ENCODE results near the gene NRIP3.

NRIP3 gene

GRCh38 chr11:9041747-9042146 lies 37.9 kb upstream of the NRIP3 start:
- TF ChIP-seq CTCF (conservative IDR thresholded peaks at IDR 0.05; ENCODE audit: control insufficient read depth, insufficient read depth, low read depth, low read length) = no peak
- no peak for DNase-seq (ENCODE audit: low read depth)

GRCh38 chr11:9040410-9040809 lies 36.6 kb upstream of the NRIP3 start:
- DNase-seq (ENCODE audit: low read depth) = no peak
- no peak for TF ChIP-seq CTCF (conservative IDR thresholded peaks at IDR 0.05; ENCODE audit: control insufficient read depth, insufficient read depth, low read depth, low read length)
- H3K4me3 ChIP-seq (ENCODE audit: control insufficient read depth, low read depth, low read length) = no peak overlapping the region

More at GRCh38 chr11:9041747-9042146, 37.9 kb upstream of the NRIP3 start:
- no peak overlapping the region for H3K4me3 ChIP-seq (ENCODE audit: control insufficient read depth, low read depth, low read length)

GRCh38 chr11:9039863-9040262 lies 36.1 kb upstream of the NRIP3 start:
- no peak for DNase-seq (ENCODE audit: low read depth)
- no peak for TF ChIP-seq CTCF (conservative IDR thresholded peaks at IDR 0.05; ENCODE audit: control insufficient read depth, insufficient read depth, low read depth, low read length)
- H3K4me3 ChIP-seq (ENCODE audit: control insufficient read depth, low read depth, low read length) = no peak overlapping the region

DNA sequence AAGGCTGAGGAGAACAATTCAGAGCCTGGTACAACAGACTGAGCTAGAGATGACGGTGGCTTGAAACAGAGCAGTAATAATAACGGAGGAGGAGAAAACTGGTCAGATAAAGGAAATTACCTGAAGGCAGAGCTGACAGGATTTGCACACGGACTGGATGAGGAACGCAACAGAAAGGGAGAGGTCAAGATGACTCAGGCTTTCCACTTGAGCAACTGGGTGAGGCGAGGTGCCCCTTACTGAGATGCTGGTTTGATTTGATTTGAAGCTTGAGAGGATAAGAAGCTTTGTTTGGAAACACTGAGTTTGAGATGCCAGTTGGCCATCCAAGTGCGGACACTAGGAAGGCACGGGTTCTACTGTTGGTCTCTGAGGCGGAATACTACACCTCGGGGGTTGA lies 35.4 kb upstream of the NRIP3 start:
- TF ChIP-seq CTCF (conservative IDR thresholded peaks at IDR 0.05; ENCODE audit: control insufficient read depth, insufficient read depth, low read depth, low read length) = no peak
- DNase-seq (ENCODE audit: low read depth) = peak; percentile 21
- no peak overlapping the region for H3K4me3 ChIP-seq (ENCODE audit: control insufficient read depth, low read depth, low read length)

- no peak overlapping the region for H3K4me3 ChIP-seq (ENCODE audit: control insufficient read depth, low read depth, low read length)
- no peak for DNase-seq (ENCODE audit: low read depth)
- no peak for TF ChIP-seq CTCF (conservative IDR thresholded peaks at IDR 0.05; ENCODE audit: control insufficient read depth, insufficient read depth, low read depth, low read length)
Measured at GRCh38 chr11:9038541-9038940, 34.7 kb upstream of the NRIP3 start.

DNA sequence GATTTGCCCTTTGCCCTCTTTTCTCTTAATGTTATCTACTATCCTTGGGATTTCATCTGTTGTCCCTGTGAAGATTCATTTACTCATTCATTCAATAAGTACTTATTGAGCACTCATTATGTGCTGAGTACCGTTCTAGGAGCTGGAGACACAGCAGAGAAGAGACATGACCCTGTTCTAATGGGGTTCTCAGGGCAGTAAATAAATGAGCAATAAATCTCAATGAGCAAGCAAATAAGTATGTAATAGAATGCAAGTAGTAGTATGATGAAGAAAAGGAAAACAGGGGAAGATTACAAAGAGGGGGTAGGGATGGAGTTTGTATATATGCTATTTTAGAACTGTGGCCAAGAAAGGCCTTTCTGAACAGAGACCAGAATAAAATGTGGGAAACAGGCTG lies 34.2 kb upstream of the NRIP3 start:
- no peak overlapping the region for H3K4me3 ChIP-seq (ENCODE audit: control insufficient read depth, low read depth, low read length)
- no peak for DNase-seq (ENCODE audit: low read depth)
- TF ChIP-seq CTCF (conservative IDR thresholded peaks at IDR 0.05; ENCODE audit: control insufficient read depth, insufficient read depth, low read depth, low read length) = no peak
